ENCODE results near the gene ZBTB32.

ZBTB32 gene

DNA sequence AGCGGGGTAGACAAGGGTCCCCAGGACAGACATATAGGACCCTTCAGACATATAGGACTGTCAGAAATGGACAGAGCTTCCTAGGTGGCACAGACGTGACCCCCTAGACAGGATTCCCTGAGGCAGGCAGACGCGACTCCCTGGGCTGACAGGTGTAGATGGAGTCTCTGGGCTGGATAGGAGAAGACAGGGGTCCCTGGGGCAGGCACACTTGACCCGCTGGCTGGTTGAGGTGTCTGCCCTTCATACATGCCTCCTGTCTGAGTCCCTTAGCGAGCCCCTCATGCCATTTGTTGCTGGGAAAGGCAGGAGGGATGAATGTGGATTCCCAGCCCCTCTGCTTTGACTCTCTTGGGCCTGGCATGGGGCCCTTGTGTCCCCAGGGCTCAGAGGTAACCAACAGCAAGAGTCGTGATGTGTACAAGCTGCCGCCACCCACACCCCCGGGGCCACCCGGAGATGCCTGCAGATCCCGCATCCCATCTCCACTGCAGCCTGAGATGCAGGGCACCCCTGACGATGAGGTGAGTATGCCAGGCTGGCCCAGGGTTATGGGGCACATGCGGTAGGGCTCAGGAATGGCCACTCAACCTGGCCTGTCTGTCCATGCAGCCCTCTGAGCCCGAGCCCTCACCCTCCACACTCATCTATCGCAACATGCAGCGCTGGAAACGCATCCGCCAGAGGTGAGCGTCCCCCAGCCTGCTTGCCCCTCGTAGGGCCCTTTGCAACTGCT lies 49.4 kb downstream of the ZBTB32 start:
- DNase-seq: no peak

DNA sequence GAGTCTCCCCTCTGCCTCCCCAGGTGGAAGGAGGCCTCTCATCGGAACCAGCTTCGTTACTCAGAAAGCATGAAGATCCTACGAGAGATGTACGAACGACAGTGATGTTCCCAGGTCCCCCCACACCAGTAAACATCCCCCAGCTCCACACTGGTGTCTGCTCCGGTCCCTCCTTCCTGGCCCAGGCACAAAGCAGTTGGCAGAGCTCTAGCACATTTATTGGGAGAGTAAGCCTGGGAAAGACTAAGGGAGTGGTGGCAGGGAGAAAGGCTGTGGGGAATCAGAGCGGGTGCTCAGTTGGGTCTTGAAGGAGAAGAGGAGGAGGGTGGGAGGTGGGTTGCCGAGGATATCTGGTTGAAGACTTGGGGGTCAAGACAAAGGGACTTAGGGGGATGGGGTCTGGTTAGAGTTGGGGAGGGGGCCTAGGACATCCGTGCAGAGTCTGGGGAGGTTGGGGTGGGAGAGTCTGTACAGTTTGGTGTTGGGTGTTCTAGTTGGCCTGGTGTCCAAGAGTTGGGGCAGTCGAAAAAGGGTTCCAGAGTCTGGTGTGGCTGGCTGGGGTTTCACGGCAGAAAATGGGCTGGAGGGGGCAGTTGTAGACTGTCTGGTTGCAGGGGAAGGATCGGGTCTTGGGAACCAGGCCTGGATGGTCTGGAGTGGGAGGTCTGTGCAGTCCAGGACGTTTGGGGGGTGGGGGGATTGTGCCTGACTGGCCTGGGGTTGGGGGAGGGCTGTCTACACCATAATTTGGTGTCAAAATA lies 50.2 kb downstream of the ZBTB32 start:
- DNase-seq: no peak

DNA sequence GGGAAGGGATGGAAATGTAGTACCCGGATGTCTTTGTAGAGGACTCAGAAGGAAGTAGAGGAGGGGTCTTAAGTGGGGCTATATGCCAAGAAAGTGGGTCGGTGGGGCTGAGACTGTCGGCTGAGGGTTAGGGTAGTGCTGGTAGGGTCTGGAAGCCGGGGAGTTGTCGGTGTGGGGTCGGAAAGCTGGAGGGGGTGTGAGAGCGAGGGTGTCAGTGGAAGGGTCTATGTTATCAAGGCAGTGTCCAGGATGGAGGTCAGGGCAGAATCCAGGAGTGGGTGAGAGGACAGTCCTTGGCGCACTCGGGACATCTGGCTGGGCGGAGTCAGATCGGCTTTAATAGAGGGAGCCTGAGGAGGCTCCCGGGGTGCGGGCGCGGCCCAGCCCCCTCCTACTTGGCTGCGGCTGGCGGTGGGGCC lies 50.8 kb downstream of the ZBTB32 start:
- no peak for DNase-seq

GRCh38 chr19:35755550-35756376 lies 51.4 kb downstream of the ZBTB32 start:
- DNase-seq: peak; percentile 61

DNA sequence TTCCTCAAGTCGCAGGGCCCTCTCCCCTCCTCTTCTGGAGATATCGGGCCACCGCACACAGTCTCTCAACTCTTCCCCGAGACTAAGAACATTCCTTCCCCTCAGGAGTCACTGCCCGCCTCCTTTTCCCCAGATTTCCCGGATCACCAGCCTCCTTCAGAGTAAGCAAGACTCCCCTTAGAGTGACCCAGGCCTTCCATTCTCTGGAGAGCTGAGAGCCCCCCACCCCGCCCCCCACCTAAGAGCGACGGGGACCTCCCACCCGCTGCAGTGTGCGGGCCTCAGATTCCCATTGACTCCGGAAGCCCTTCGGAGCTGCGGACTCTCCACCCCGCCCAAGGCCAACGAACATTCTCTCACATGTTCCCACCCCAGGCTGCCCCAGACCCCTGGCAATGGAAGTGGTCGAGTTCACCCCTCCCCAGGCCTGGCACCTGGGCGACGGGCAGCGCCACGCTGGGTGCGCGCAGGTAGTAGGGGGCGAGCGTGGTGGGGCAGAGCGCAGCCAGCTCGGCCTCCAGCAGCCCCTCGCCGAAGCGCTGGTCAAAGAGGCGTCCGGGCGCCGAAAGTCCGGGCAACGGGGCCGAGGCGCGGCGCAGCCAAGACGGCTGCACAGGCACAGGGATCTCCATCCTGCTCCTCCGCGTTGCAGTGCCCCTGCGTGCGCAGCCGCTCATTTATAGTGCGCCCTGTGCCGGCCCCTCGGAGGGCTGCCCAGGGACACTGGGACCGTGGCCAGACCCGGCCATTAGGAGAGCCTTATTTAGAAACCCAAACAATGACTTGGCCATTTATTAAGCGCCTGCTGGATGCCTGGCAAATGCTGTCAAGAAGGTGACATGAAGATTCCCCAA lies 52.2 kb downstream of the ZBTB32 start, which contains the start of gene HSPB6:
Gene HSPB6, minus strand, starts transcription at position 653 of the 854 bp plus-strand sequence. Its CDS starts 21 bp downstream, at position 632.
- no peak for DNase-seq

- DNase-seq: no peak
Measured at GRCh38 chr19:35757231-35757748, 52.9 kb downstream of the ZBTB32 start.

DNA sequence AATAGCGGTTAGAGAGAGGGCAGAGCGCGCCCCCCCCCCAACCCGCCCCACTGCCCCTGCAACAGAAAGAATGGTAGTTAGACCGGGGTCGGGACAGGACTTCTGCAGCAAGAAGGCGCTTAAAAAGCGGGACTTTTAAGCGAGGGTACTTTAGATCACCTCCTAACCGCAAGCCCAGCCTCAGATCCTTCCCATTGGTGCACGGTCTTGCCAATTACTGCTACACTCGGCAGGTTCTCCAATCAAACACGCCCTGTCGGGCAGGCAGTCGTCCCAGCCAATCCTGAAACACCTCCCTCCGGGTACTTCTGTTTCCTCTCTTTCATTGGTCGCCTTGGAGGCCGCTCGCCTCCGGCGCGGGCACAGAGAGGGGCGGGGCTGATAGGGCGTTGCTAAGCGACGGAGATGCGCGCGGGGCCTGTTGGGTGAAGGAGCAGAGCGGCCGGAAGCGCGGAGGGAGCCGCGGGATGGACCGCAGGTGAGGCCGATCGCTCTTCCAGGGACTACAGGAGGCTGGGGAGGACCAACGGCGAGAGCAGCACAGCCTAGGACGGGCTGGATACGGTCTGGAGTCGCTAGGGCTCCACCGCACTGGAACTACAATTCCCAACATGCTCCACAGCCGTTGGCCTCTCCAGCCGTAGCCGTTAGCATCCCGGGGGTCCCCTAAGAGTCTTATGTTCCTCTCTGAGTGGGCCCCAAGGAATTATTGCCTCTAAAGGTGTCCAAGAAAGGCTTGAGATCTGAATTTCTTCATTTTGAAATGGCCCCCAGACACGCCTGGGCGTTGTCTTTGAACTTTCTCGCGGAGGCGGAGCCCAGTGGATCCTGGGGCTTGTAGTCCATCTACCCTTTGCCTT lies 53.6 kb downstream of the ZBTB32 start, which contains the start of gene PROSER3:
Gene PROSER3, plus strand, starts transcription at position 428 of the 860 bp plus-strand sequence. Its CDS starts 40 bp downstream, at position 468.
- DNase-seq: peak; percentile 100

DNA sequence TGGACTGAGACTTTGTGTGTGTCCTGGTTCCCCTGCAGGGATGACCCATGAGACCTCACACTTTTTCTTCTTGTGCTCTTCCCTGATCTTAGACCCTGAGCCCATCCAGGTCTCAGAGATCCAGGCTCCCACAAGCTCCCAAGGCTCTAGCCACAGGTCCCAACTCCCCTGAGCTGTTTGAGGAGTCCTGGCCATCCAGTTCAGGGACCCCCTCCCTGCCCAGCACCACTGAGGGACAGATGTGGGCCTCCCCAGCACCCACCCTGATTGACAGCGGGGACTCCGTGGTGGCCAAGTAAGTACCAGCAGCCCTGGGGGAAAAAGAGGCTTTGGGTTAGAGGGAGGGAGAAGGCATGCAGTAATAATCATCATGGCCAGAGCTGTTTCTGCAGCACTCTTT lies 55.3 kb downstream of the ZBTB32 start:
- DNase-seq: no peak

DNA sequence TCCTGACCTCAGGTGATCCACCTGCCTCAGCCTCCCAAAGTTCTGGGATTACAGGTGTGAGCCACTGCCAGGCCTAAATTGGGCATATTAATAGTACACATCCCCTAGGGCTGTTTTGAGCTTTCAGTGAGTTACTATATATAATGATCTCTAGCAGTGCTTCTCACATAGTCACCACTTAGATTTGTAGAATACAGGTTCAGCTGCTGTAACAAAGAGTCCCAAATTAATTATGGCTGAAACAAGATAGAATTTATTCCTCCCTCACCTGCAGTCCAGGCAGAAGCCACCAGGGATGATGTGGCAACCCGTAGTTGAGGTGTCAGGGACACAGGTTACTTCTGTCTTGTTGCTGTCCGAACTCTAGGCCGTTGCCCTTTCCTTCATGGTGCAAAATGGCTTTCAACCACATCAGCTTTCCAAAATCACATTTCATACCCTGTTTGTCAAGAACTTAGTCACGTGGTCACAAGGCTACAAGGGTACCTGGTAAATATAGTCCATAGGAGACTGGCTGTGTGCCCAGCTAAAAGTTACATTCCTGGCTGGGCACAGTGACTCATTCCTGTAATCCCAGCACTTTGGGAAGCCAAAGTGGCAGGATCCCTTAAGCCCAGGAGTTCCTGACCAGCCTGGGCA lies 56.5 kb downstream of the ZBTB32 start:
- DNase-seq: no peak

DNA sequence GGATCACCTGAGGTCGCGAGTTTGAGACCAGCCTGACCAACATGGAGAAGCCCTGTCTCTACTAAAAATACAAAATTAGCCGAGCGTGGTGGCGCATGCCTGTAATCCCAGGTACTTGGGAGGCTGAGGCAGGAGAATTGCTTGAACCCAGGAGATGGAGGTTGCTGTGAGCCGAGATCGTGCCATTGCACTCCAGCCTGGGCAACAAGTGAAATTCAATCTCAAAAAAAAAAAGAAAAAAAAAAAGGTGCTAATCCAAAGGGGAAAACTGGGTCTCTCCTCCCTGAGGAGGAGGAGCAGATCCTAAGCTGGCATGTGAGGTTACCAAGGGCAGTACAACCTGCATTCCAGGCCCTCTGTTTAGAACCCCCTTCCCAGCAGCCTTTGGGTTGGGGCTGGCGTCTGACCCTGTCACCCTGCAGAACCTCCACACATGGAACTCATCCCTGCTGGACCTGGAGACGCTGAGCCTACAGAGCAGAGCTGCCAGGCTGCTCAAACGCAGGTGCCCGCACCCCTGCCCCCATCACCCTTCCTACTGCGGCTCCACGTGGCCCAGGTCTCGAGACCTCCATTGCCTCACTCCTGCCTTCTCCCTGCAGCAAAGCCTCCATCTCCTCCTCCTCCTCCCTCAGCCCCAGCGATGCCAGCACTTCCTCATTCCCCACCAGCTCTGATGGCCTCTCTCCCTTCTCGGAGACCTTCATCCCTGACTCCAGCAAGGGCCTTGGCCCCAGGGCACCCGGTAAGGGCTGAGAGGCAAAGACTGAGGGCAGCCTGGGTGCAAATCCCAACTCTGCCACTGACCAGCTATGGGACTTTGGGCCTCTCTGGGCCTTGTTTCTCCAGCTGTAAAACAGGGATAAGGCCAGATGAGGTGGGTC lies 60.3 kb downstream of the ZBTB32 start:
- no peak for DNase-seq

Measured in central memory CD4-positive, alpha-beta T cell (primary cell).